SK-N-MC (cell line): Measurements from ENCODE around the gene EID1.

ENCODE experiments used
- EZH2 ChIP-seq: fragments of 200-600 bp; sonication (generic); IDR thresholded peaks from one replicate; pipeline ENCODE4 v1.6.1; 2017; ENCODE audit warnings: antibody characterized with exemption
- POLR2AphosphoS5 ChIP-seq: IDR thresholded peaks from 2 replicates; pipeline ENCODE4 v1.6.1; 2012; ENCODE audit warnings: mild to moderate bottlenecking, low read depth, low read length, borderline replicate concordance

DNA sequence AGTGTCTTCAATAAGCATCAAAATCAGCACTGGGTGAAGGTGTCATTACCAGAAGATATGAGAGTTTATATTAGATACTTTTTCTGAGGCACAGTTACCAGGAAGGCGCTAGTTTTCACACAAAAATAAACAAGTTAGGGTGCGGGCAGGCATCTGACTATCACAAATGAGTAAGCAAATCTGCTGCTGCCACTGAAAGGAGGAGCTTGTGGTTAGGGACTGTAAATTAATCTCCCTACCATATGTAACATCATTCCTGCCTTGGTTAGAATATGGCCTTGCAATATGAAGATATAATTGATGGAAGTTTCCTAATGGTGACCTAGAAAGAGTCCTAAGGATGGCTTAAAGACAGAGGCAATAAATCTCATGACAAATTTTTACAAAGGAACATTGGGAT, 19.5 kb upstream of the EID1 start:
- TF ChIP-seq EZH2 = no peak
- no peak for TF ChIP-seq POLR2AphosphoS5
